ENCODE results near the gene ST6GALNAC3. TPM values are rescaled to one million over a fixed set of nuclear protein-coding genes. Genes with fewer than 3 reads are reported as not detected.

Gene ST6GALNAC3
- total and polyA plus RNA-seq, 4 donors, result 0.50 to 20.2 (median 5.9) TPM

DNA sequence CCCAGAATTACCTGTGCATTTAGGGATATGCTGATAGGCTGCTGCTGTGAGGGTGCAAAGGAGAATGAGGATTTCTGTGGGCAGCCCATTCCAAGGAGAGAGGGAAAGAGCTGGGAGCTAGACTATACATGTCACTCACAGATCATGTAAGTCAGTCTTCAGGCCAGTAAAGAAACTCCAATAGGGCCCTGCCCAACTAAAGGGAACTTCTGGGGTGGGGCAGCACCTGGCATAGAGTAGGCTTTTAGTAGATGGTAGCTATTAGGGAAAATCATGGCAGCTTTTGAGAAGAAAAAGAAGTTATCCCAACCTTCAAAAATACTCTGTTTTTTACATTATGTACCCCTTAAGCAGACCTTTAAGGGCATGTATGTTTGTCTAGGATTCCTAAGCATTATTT lies 89.6 kb downstream of the ST6GALNAC3 start:
- H3K36me3 ChIP-seq (ENCODE audit: control insufficient read depth in 1 of 2, insufficient read depth in 2 of 2, low read length in 1 of 2), result no peaks in the 10 kb centered on the region
- peaks cover 0 to 3% of the 10 kb centered on the region in 2 donors for H3K4me1 ChIP-seq (ENCODE audit: control insufficient read depth in 1 of 2, insufficient read depth in 2 of 2, low read length in 2 of 2)
- H3K9me3 ChIP-seq (ENCODE audit: control insufficient read depth, low read length), result no peaks in the 10 kb centered on the region
- ATAC-seq (ENCODE audit: low FRiP score), result no peak
- H3K27me3 ChIP-seq (ENCODE audit: control insufficient read depth in 1 of 2, insufficient read depth in 2 of 2, low read length in 1 of 2), result no peaks in the 10 kb centered on the region
- H3K4me3 ChIP-seq (ENCODE audit: low read length in 2 of 2), result no peak overlapping the region
- no peak overlapping the region for H3K27ac ChIP-seq (ENCODE audit: low read depth in 1 of 2, low read length in 2 of 2)
- DNase-seq, result no peak
- intact Hi-C loops (cut with DNase I), result no loop called here

DNA sequence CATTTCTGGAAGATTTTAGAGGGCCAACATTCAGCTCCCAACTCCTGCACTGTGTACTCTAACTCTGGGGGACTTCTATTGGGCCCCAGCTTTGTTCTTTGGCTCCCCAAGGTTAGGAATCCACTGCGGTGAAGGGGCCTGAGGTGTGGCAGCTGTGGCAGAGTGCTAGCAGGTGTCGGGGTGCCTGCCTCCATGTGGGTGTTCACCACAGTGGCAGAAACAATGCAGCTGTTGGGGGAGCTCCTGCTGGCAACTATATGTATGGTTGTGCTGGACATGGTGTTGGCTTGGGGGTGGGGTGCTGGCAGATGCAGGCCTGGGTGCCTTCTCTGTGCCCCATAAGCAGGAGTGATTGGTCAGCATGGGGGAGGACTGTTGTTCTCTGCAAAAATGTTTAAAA lies 95.5 kb downstream of the ST6GALNAC3 start:
- no peak for DNase-seq
- no peaks in the 10 kb centered on the region for H3K36me3 ChIP-seq (ENCODE audit: control insufficient read depth in 1 of 2, insufficient read depth in 2 of 2, low read length in 1 of 2)
- WGBS, 2 donors, result 97 to 100% methylated on average over 2 of the region's 2 CpGs

DNA sequence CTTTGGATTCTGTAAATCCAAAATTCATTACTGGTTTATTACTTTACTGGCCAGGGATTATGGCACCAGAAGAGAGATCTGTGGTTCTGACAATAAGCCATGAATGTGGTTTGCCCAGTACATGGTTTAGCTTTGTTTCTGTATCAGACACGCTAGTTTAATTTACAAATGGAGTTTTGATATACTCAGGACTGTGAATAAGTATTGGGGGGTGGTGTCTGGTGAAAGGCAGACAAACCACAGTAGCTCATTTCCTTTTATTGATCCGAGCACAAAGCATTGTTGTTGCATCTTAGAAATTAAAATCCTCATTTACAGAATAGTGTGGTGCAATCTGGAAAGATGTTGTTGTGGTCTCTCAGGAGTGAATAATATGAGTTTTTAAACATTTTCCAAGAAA lies 96.0 kb downstream of the ST6GALNAC3 start:
- intact Hi-C loops (cut with DNase I), result no loop called here
- Histone ChIP-seq H3K4me3 (ENCODE audit: low read length in 2 of 2) (no peak overlapping the region), H3K9me3 (ENCODE audit: control insufficient read depth, low read length) (no peaks in the 10 kb centered on the region), H3K36me3 (ENCODE audit: control insufficient read depth in 1 of 2, insufficient read depth in 2 of 2, low read length in 1 of 2) (no peaks in the 10 kb centered on the region), H3K27ac (ENCODE audit: low read depth in 1 of 2, low read length in 2 of 2) (no peak overlapping the region), H3K27me3 (ENCODE audit: control insufficient read depth in 1 of 2, insufficient read depth in 2 of 2, low read length in 1 of 2) (no peaks in the 10 kb centered on the region), H3K4me1 (ENCODE audit: control insufficient read depth in 1 of 2, insufficient read depth in 2 of 2, low read length in 2 of 2) (no peaks in the 10 kb centered on the region)
- DNase-seq (no peak), ATAC-seq (ENCODE audit: low FRiP score) (no peak)
- WGBS, 2 donors, result 86 to 90% methylated on average over 2 of the region's 2 CpGs

More for the DNA sequence above, 95.5 kb downstream of the ST6GALNAC3 start:
- no peaks in the 10 kb centered on the region for H3K27me3 ChIP-seq (ENCODE audit: control insufficient read depth in 1 of 2, insufficient read depth in 2 of 2, low read length in 1 of 2)
- H3K9me3 ChIP-seq (ENCODE audit: control insufficient read depth, low read length), result no peaks in the 10 kb centered on the region
- no peak overlapping the region for H3K27ac ChIP-seq (ENCODE audit: low read depth in 1 of 2, low read length in 2 of 2)
- no peak overlapping the region for H3K4me3 ChIP-seq (ENCODE audit: low read length in 2 of 2)
- no peaks in the 10 kb centered on the region for H3K4me1 ChIP-seq (ENCODE audit: control insufficient read depth in 1 of 2, insufficient read depth in 2 of 2, low read length in 2 of 2)
- ATAC-seq (ENCODE audit: low FRiP score), result no peak
- intact Hi-C loops (cut with DNase I), result no loop called here

DNA sequence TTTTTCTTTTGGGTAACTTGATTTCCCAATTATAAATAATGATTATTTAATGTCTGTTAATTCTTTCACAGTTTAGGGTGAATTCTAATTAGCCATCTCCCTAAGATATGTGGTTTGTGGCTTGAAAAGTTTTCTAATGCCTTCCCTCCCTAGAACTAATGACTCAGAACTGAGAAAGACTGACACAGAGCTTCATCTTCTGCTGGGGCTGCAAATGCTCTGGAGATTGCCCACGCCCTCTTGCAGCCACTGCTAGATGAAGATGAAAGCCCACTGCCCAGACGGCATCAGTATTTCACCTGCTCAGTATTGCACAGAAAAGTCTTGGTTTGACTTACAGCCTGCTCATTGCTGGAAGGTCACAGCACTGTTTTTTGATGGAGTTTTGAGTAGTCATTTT lies 101.5 kb downstream of the ST6GALNAC3 start:
- H3K9me3 ChIP-seq (ENCODE audit: control insufficient read depth, low read length), result no peaks in the 10 kb centered on the region
- H3K36me3 ChIP-seq (ENCODE audit: control insufficient read depth in 1 of 2, insufficient read depth in 2 of 2, low read length in 1 of 2), result no peaks in the 10 kb centered on the region
- 74 to 76% methylated on average over 2 of the region's 2 CpGs for WGBS, 2 donors
- intact Hi-C loops (cut with DNase I), result no loop called here
- no peak for DNase-seq
- ATAC-seq (ENCODE audit: low FRiP score), result no peak
- no peaks in the 10 kb centered on the region for H3K27me3 ChIP-seq (ENCODE audit: control insufficient read depth in 1 of 2, insufficient read depth in 2 of 2, low read length in 1 of 2)
- no peak overlapping the region for H3K4me3 ChIP-seq (ENCODE audit: low read length in 2 of 2)
- no peak overlapping the region for H3K27ac ChIP-seq (ENCODE audit: low read depth in 1 of 2, low read length in 2 of 2)
- H3K4me1 ChIP-seq (ENCODE audit: control insufficient read depth in 1 of 2, insufficient read depth in 2 of 2, low read length in 2 of 2), result no peaks in the 10 kb centered on the region

DNA sequence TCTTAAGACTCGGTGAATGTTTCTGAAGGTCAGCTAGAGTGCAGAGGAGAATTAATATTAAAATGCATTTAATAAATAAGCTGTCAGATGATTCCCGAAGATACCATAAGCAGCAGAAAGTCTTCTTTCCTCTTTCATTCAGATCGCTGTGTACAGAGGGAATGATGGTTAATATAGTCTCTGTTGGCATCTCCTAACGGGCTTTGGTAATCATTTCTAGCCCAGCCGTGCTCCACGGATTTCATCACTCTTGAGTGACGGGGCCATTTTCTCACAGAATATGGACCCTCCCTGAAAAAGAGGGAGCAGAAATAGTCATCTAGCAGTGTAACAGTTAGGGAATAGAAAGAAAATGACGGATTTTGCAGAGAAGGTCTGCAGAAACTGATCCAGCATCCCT lies 103.1 kb downstream of the ST6GALNAC3 start:
- Histone ChIP-seq H3K4me3 (ENCODE audit: low read length in 2 of 2) (no peak overlapping the region), H3K27ac (ENCODE audit: low read depth in 1 of 2, low read length in 2 of 2) (no peak overlapping the region), H3K9me3 (ENCODE audit: control insufficient read depth, low read length) (no peaks in the 10 kb centered on the region), H3K36me3 (ENCODE audit: control insufficient read depth in 1 of 2, insufficient read depth in 2 of 2, low read length in 1 of 2) (no peaks in the 10 kb centered on the region), H3K4me1 (ENCODE audit: control insufficient read depth in 1 of 2, insufficient read depth in 2 of 2, low read length in 2 of 2) (no peaks in the 10 kb centered on the region), H3K27me3 (ENCODE audit: control insufficient read depth in 1 of 2, insufficient read depth in 2 of 2, low read length in 1 of 2) (no peaks in the 10 kb centered on the region)
- WGBS, 2 donors, result 92 to 94% methylated on average over 8 of the region's 8 CpGs
- no peak for DNase-seq
- intact Hi-C loops (cut with DNase I), result no loop called here
- ATAC-seq (ENCODE audit: low FRiP score), result no peak

DNA sequence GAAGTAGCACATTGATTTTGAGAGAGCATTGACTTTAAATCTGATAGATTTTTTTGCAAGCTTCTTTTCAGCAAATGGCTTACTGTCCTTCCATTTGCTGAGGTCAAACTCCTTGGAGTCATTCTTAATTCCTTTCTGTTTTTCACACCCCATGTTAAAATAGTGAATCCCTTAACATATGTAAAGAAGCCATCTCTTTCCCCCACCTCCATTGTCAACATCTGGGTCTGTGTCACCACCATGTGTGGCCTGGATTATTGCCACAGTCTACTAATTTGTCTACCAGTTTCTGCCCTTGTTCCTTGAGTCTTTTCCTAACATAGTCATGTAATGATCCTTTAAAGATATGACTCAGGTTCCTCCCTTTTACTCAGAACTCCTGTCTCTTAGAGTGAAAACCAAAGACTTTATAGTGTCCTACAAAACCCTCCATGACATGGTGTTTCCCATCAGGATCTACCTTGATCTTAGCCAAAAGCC lies 104.7 kb downstream of the ST6GALNAC3 start:
- no peak for DNase-seq
- intact Hi-C loops (cut with DNase I), result no loop called here
- Histone ChIP-seq H3K9me3 (ENCODE audit: control insufficient read depth, low read length) (no peaks in the 10 kb centered on the region), H3K27me3 (ENCODE audit: control insufficient read depth in 1 of 2, insufficient read depth in 2 of 2, low read length in 1 of 2) (no peaks in the 10 kb centered on the region), H3K36me3 (ENCODE audit: control insufficient read depth in 1 of 2, insufficient read depth in 2 of 2, low read length in 1 of 2) (no peaks in the 10 kb centered on the region), H3K4me3 (ENCODE audit: low read length in 2 of 2) (no peak overlapping the region), H3K4me1 (ENCODE audit: control insufficient read depth in 1 of 2, insufficient read depth in 2 of 2, low read length in 2 of 2) (no peaks in the 10 kb centered on the region), H3K27ac (ENCODE audit: low read depth in 1 of 2, low read length in 2 of 2) (no peak overlapping the region)
- no peak for ATAC-seq (ENCODE audit: low FRiP score)

DNA sequence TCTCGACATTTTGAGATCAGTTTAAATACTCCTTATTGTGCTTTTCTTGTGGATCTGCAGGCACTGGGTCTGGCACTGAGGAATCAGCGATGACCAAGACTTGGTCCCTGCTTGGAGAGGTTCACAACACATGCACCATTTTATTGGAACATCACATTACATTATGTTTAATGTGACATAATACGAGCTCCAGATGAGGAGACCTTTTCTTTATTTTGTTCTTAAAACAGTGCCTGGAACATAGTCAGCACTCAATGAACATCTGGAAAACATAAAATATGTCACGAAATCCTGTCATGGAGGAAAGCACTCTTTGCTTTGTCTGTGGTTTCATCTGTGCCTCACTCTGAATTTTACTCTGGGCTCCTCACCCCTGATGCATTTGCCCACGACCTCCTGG lies 110.7 kb downstream of the ST6GALNAC3 start:
- no peaks in the 10 kb centered on the region for H3K27me3 ChIP-seq (ENCODE audit: control insufficient read depth in 1 of 2, insufficient read depth in 2 of 2, low read length in 1 of 2)
- no peak for ATAC-seq (ENCODE audit: low FRiP score)
- no peak for DNase-seq
- intact Hi-C loops (cut with DNase I), result no loop called here
- no peaks in the 10 kb centered on the region for H3K9me3 ChIP-seq (ENCODE audit: control insufficient read depth, low read length)
- 89% methylated on average over 5 of the region's 5 CpGs for WGBS, 2 donors
- H3K27ac ChIP-seq (ENCODE audit: low read depth in 1 of 2, low read length in 2 of 2), result no peak overlapping the region
- H3K4me3 ChIP-seq (ENCODE audit: low read length in 2 of 2), result no peak overlapping the region
- H3K4me1 ChIP-seq (ENCODE audit: control insufficient read depth in 1 of 2, insufficient read depth in 2 of 2, low read length in 2 of 2), result no peaks in the 10 kb centered on the region
- no peaks in the 10 kb centered on the region for H3K36me3 ChIP-seq (ENCODE audit: control insufficient read depth in 1 of 2, insufficient read depth in 2 of 2, low read length in 1 of 2)

DNA sequence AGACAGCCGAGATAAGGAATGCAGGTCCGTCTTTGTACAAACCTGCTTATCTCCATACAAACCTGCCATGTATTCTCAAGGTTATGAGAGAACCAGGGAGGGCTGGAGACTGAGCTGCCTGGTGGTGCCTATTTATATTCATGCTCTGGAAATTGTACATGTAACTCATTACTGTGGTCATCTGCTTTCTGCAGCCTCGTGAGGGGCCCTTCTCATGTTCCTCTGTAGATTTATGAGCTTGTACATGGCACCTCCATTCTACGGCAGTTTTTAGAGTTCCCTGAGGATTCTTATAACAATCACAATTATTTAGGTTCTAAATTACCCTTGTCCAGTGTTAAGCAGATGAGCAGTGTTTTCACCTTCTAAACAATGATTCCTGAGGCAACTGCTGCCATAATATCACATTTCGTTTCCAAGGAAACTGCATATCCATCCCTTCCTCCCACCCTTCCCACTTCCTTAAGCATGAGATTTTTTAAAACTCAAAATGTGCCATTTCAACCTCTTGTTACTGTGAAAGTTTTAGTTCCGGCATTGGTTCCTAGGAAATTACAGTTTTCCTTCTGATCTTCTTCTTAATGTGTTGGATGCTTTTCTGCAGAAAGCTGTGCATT lies 112.1 kb downstream of the ST6GALNAC3 start:
- H3K4me3 ChIP-seq (ENCODE audit: low read length in 2 of 2), result no peak overlapping the region
- H3K36me3 ChIP-seq (ENCODE audit: control insufficient read depth in 1 of 2, insufficient read depth in 2 of 2, low read length in 1 of 2), result no peaks in the 10 kb centered on the region
- WGBS, 2 donors, result 84 to 85% methylated on average over 6 of the region's 6 CpGs
- H3K27ac ChIP-seq (ENCODE audit: low read depth in 1 of 2, low read length in 2 of 2), result no peak overlapping the region
- DNase-seq, result no peak
- ATAC-seq (ENCODE audit: low FRiP score), result no peak
- H3K9me3 ChIP-seq (ENCODE audit: control insufficient read depth, low read length), result no peaks in the 10 kb centered on the region
- no peaks in the 10 kb centered on the region for H3K27me3 ChIP-seq (ENCODE audit: control insufficient read depth in 1 of 2, insufficient read depth in 2 of 2, low read length in 1 of 2)
- intact Hi-C loops (cut with DNase I), result no loop called here
- no peaks in the 10 kb centered on the region for H3K4me1 ChIP-seq (ENCODE audit: control insufficient read depth in 1 of 2, insufficient read depth in 2 of 2, low read length in 2 of 2)

DNA sequence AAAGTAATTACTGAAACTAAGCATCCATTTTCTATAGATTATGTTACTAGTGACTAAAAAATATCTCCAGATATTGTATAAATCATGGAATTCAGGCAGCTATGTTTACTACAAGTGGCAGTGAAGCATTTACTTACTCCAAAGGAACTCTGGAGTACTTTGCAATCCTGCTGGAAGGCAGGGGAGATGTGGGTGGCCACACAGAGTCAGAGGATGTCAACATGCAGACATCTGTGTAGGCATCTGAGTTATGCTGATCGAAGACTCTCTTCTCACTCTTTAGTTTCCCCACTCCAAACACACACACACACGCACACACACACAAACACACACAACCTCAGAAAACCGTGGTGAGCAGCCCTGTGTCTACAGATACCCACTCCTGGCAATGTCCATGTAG lies 112.9 kb downstream of the ST6GALNAC3 start:
- WGBS, 2 donors, result 72 to 84% methylated on average over 3 of the region's 3 CpGs
- no peaks in the 10 kb centered on the region for H3K9me3 ChIP-seq (ENCODE audit: control insufficient read depth, low read length)
- DNase-seq, result no peak
- H3K4me1 ChIP-seq (ENCODE audit: control insufficient read depth in 1 of 2, insufficient read depth in 2 of 2, low read length in 2 of 2), result no peaks in the 10 kb centered on the region
- intact Hi-C loops (cut with DNase I), result no loop called here
- ATAC-seq (ENCODE audit: low FRiP score), result no peak
- no peaks in the 10 kb centered on the region for H3K27me3 ChIP-seq (ENCODE audit: control insufficient read depth in 1 of 2, insufficient read depth in 2 of 2, low read length in 1 of 2)
- H3K4me3 ChIP-seq (ENCODE audit: low read length in 2 of 2), result no peak overlapping the region
- H3K36me3 ChIP-seq (ENCODE audit: control insufficient read depth in 1 of 2, insufficient read depth in 2 of 2, low read length in 1 of 2), result no peaks in the 10 kb centered on the region
- no peak overlapping the region for H3K27ac ChIP-seq (ENCODE audit: low read depth in 1 of 2, low read length in 2 of 2)

Measured in aorta (tissue), 5 donors.